ENCODE data around the gene NFIA.

GRCh38 chr1:61348025-61348665 lies 265.8 kb downstream of the NFIA start:
- TF ChIP-seq POLR2A (IDR thresholded peaks at IDR 0.05), result no peak
- TF ChIP-seq, protein P1, sequence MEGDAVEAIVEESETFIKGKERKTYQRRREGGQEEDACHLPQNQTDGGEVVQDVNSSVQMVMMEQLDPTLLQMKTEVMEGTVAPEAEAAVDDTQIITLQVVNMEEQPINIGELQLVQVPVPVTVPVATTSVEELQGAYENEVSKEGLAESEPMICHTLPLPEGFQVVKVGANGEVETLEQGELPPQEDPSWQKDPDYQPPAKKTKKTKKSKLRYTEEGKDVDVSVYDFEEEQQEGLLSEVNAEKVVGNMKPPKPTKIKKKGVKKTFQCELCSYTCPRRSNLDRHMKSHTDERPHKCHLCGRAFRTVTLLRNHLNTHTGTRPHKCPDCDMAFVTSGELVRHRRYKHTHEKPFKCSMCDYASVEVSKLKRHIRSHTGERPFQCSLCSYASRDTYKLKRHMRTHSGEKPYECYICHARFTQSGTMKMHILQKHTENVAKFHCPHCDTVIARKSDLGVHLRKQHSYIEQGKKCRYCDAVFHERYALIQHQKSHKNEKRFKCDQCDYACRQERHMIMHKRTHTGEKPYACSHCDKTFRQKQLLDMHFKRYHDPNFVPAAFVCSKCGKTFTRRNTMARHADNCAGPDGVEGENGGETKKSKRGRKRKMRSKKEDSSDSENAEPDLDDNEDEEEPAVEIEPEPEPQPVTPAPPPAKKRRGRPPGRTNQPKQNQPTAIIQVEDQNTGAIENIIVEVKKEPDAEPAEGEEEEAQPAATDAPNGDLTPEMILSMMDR (IDR thresholded peaks at IDR 0.05), result no peak
